ENCODE measurements around the gene BRSK1.

DNA sequence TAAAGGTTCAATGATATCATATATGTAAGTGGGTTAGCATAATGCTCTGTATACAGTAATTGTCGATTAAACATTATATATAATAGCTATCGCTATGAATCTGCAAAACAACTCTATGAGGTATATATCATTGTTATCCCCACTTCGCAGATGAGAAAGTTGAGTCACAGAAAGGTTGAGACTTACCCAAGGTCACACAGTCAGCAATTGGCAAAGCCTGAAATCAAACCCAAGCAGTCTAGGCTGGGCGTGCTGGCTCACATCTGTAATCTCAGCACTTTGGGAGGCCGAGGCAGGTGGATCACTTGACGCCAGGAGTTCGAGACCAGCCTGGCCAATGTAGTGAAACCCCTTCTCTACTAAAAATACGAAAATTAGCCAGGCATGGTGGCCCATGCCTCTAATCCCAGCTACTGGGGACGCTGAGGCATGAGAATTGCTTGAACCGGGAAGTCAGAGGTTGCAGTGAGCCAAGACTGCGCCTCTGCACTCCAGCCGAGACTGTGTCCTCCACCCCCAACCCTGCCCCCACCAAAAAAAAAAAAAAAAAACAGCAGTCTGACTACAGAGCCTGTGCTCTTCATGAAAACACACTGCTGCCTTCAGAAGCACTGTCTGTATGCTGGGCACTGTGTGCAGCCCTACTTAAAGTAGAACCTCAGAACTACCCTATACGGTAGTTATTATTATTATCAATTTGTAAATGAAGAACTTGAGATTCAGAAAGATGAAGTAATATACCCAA is 5.2 kb upstream of the BRSK1 start:
- no peak for TF ChIP-seq TARDBP (IDR thresholded peaks at IDR 0.05)
- TF ChIP-seq BHLHE40 (IDR thresholded peaks at IDR 0.05; ENCODE audit: borderline replicate concordance) = no peak
- TF ChIP-seq L3MBTL2 (conservative IDR thresholded peaks at IDR 0.05) = no peak
- no peak for TF ChIP-seq SUZ12 (IDR thresholded peaks at IDR 0.05)
- no peak for TF ChIP-seq FOXK2 (IDR thresholded peaks at IDR 0.05)
- TF ChIP-seq FOXM1 (IDR thresholded peaks at IDR 0.05; ENCODE audit: borderline replicate concordance) = no peak
- TF ChIP-seq CTBP1 (IDR thresholded peaks at IDR 0.05; ENCODE audit: borderline replicate concordance) = no peak
